Stomach (tissue), 4 donors: ENCODE data around the gene NAV2.
A peak's percentile ranks its signal among the peaks of the same experiment; 100 is the strongest.

Source experiments
- CTCF ChIP-seq, 7 experiments: fragments of 450-650 bp in 4 of 7; fragments of 200-600 bp in 3 of 7; sonication (generic) in 3 of 7; IDR thresholded peaks; one replicate each; pipeline ENCODE4 v1.5.1; 2016 to 2019; ENCODE audit warnings: antibody characterized with exemption in 7 of 7, control low read depth in 2 of 7, mild to moderate bottlenecking in 1 of 7
- POLR2AphosphoS5 ChIP-seq, 3 donors: sonication (generic); formaldehyde crosslinking; IDR thresholded peaks; one replicate each; pipeline ENCODE4 v1.6.1; 2016; ENCODE audit warnings: antibody characterized with exemption in 3 of 3

DNA sequence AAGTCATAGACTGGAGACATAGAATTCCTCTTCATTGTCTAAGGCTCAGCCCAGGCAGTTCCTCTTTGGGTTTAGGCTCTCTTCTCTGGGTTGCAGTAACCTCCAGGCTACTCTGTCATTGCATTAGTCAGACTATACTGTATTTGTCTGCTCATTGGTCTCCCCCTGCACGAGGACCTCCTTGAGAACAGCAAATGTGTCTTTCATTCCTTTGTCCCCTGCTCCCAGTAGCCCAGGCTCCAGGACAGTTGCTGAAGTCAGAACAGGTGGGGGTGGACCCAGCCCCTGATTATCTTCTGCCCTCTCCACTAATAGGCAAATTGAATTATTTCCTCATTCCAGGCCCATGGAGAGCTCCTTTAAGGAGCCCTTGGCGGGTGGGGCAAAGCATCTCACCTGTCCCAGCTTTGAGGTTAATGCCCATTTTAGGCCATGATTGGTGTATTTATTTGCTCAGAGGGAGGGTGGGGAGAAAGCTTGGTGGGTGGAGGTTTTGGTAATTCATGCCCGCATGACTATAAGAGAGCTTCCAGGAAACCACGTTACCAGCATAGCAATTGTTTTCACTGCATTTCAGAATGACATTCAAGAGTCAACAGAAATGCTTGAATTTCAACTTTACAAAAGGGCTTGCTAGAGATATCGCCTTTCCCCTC, 40.9 kb downstream of the NAV2 start:
- no peak for TF ChIP-seq CTCF (IDR thresholded peaks at IDR 0.05)
- TF ChIP-seq POLR2AphosphoS5 (IDR thresholded peaks at IDR 0.05): peak in 1 of 3 donors; percentile 39
